CD4-positive, alpha-beta T cell treated with Interleukin-2 at 100 ng/mL for 4 hours (primary cell): ENCODE measurements around the gene BAZ2A.
A peak's percentile ranks its signal among the peaks of the same experiment; 100 is the strongest.

Source experiments
- DNase-seq: peaks from one replicate; pipeline ENCODE4 v3.0.0-alpha.2; 2020; ENCODE audit warnings: low spot score

Gene BAZ2A

GRCh38 chr12:56634837-56635791 lies 5.0 kb upstream of the BAZ2A start:
- peak; percentile 68 for DNase-seq

DNA sequence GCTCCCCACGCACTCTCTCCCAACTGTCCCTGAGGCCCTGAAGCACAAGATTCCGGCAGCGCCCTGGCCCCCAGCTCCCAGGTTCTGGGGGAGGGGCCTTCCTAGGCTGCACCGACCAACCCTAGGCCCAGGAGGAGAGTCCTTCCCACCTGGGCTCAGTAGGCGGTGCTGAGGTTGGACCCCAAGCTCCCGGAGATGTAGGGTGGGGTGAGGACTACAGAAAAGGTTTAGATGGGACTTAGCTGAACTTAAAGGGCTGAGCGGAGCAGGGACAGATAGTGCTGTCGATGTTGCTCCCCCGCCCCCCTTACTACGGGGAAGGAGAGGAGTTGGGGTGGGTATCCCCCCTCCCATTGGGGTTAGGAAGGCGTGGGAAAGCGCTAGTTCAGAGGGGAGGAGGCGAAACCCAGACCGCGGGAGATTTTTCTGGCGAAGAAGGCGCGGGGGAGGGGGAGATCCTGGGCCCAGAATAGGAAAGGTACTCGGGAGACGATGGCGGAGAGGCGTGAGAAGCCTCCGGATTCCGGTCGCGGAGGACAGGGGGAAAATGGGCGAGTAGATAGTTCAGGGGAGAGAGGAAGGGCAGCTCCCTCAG lies 4.2 kb upstream of the BAZ2A start:
- no peak for DNase-seq

DNA sequence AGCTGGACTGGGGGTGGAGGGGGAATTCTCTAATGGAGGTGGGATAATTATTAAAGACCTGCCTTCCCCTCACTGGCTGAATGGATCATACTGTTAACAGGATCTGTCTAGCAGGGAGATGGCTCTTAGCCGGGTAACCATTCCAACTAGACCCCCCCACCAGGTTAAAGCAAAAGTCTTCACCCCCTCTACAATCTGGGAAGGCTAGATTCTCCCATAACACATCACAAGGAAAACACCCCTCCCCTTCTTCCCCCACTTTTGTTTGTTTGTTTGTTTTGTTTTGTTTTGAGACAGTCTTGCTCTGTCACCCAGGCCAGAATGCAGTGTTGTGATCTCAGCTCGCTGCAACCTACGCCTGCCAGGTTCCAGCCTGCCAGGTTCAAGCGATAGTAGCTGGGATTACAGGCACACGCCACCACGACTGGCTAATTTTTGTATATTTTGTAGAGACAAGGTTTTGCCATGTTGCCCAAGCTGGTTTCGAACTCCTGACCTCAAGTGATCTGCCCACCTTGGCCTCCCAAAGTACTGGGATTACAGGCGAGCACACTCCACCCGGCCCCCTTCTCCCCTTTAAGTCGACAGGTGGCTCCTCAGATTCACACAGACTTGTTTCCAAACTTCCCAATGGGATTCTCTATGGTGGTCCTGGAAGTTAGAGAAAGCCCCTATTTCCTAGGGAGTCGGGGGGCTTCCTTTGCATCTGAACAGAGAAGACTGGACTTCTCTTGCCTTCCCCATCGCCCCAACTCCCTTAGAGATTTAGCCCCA lies 3.5 kb upstream of the BAZ2A start:
- no peak for DNase-seq

DNA sequence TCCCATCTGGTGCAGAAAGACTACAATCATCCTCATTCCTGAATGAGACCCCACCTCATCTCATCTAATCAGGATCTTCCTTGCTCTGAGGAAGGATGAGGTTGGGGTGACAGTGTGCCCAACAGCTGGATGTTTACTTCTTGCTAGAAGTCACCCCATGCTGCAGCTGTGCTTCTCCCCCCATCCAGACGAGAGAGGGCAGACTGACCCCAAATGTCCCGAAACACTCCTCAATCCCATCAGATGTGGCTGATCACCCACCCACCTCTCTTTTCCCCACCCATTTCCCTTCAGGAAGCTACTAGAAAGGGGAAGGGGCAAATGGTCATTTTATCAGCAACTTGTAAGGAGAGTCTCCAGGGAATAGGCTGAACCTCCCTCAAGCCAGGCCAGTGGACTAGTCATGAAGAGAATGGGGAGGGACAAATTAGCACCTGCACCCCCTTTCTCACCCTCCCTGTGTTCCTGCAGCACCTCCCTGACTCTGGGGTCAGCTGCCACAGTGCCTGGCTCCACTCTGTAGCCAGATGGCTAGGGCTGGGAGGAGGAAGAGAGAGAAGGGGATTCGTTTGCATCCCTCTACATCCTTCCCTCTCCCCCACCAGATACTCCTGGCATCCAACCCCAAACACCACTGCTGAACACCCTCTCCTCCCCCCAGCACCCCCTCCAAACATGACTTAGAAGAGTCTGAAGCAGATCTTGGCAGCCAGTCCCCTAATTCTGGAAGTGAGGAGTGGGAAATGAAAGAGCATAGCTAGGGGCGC lies 2.8 kb upstream of the BAZ2A start:
- DNase-seq: no peak

GRCh38 chr12:56631790-56632700 lies 1.9 kb upstream of the BAZ2A start:
- peak; percentile 43 for DNase-seq

GRCh38 chr12:56629459-56630179 lies 507 bp downstream of the BAZ2A start:
- peak; percentile 25 for DNase-seq

DNA sequence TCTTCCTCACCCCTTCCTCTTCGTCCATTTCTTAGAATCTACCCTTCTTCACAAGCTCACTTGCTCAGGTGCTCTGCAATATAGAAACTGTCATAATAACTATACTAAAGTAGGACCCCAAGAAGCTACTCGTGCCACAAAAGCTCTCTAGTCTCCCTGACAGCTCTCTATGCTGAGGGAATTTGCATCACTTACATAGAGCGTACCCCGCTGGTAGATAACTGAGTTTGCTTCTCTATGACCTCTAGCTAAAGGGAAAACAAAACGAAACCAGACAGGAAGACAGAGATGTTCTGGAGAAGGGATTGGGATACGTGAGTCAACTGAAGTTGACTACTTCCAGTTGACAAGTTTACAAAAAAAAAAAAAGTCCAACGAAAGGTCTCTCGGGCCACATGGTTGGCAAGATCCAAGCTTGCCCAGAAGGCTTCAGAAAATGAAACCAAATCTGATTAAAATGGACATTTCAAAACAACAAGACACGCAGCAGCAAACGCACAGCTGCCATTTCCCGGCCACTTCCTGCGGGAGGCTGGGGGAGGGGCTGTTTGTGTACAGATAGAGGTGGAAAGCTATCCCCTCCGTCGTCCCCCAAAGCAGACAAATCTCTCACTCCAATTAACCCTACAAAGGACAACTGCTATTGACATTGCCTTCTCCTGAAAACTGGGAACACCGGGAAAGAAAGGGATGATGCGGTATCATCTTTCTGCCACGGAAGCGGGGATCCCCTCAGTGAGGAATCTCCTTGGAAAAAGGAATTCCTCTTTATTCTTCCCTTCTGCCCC lies 1.3 kb downstream of the BAZ2A start:
- DNase-seq: peak; percentile 52

GRCh38 chr12:56626701-56627100 lies 3.4 kb downstream of the BAZ2A start:
- no peak for DNase-seq

DNA sequence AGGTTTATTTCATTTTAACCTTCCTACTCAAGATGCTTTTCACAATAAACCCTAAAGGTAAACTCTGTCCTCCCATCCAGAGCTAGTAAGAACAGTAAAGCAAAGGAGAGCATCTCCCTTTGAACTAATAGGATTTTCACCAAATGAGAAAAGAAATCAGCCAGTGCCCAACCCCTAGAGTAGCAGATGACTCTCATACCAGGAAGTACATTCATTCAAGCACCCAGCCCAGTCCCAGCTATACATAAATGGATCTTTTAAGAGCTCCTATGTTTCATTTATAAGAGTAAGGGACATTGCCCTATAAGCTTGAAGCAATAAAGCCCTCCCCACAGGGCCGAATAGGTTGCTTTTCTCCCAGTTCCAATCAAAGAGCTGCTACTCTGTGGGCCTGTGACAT lies 7.6 kb downstream of the BAZ2A start:
- no peak for DNase-seq

GRCh38 chr12:56616925-56617324 lies 13.2 kb downstream of the BAZ2A start:
- no peak for DNase-seq

DNA sequence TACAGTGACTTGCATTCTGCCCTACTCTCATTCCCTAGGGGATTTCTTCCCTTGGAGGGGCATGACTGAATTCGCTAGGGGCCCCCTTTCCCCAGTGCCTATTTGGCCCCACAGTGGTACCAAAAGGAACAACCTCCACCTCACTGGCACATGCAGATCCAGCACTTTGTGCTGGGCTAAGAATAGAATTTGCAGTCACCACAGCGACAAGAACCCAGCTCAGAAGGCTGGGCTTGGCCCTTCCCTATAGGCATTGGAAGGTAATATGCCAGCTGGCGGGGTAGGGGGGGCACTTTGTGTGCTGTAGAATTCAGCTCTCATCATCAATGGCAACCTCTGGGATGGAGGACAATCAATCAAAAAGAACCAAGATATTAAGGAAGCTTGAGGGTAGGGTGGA lies 13.9 kb downstream of the BAZ2A start:
- no peak for DNase-seq

DNA sequence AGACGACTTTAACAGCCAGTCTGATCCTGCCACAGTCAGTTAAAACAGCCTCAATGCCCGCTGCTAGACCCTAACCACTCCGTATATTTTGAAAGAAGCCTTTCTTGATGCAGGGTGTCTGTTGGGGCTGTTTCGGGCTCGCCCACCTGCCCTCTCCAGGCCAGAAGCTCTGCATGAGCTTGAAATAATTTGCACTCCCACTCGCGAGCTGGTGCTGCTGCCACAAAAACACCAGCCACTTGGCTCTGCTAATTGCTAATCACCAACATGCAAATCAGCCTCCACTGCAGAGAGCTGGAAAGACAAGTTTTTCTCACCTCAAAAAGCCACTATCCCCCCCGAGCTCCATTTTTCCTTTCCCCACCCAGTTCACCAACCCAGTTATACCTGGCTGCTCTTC lies 15.5 kb downstream of the BAZ2A start:
- DNase-seq: no peak

DNA sequence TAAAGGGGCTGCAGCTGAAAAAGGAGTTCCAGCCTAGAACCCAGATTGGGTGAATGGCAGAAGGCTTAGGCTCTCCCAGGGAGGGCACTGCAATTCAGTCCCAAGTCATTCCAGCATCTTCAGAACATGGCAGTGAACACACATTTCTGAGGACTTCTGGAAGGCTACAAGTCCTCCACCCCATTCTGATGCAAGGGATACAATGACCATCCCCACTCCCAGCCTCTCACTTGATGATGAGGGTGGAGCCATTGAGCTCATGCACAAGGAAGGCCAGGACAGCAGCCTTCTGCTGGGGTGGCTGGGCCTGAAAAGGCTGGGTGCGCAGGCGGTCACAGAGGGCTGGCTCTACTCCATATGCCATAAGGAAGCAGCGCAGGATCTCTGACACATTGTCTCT lies 25.8 kb downstream of the BAZ2A start:
- DNase-seq: no peak

- no peak for DNase-seq
These were observed 27.9 kb downstream of the BAZ2A start for GRCh38 chr12:56602239-56602638.

DNA sequence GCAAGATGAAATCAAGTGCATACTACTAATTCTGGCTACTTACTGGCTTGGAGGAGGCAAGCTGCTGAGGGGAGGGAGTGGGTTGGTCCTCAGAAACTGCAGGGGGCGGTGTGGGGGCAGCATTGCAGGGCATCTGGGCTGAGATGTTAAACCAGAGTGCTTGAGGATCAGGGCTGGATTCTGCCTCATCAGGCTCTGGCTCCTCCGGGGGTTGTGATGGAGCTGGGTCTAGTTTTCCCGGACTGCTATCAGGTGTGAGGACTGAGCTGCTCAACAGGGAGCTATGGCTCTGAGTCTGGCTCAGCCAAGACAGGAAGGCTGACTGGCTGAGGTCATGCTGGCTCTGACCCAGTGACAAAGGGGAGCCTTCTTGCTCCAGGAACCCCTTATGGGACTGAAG lies 28.6 kb downstream of the BAZ2A start:
- DNase-seq: peak; percentile 24

GRCh38 chr12:56600753-56601152 lies 29.4 kb downstream of the BAZ2A start:
- DNase-seq: no peak

GRCh38 chr12:56599797-56600196 lies 30.3 kb downstream of the BAZ2A start:
- no peak for DNase-seq

DNA sequence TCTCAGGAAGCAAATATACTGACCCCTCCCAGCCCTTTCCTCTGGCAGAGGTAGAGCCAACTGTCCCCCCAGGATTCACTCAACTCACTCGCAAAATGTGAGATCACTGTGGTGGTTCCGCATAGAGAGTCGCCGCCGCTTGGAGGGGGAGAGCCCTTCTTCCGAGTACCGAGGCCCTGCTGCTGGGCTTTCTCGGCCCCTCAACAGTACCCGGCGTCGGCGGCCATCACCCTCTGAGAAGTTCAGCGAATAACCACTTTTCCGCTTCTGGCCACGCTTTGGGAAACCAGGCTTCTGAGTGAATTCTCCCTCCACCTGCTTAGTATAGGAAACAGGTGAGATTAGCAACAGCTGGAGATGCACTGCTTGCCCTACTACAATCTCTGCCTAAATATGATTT lies 31.1 kb downstream of the BAZ2A start:
- no peak for DNase-seq

- no peak for DNase-seq
These were observed 33.3 kb downstream of the BAZ2A start for GRCh38 chr12:56596815-56597214.
